ENCODE data around the gene TMC5. TPM values are rescaled to one million over a fixed set of nuclear protein-coding genes. Genes with fewer than 3 reads are reported as not detected.

TMC5 gene
- total and polyA plus RNA-seq, 2 donors (not counting 3 experiments of a cell fraction or from before 2014, with no cell fraction given) = not detected

GRCh38 chr16:19377864-19378263 is 39.8 kb upstream of the TMC5 start:
- no peaks in the 10 kb centered on the region for H3K4me1 ChIP-seq (ENCODE audit: control insufficient read depth, extremely low read depth, insufficient read depth, low read length)
- ChIA-PET CTCF (interaction anchor here (1.4 to 4.0 kb wide), 2 partner anchors 11 to 292 kb away, joined by 3 to 28 read pairs; no protein-coding TSS in a partner anchor), POLR2A (interaction anchor here (0.5 kb wide), 1 partner anchor 75 kb away, joined by 3 read pairs; no protein-coding TSS in a partner anchor)
- H3K27me3 ChIP-seq (ENCODE audit: control insufficient read depth in 2 of 2, insufficient read depth in 2 of 2, low read length in 2 of 2) = peaks cover 0 to 3% of the 10 kb centered on the region in 2 experiments
- dilution Hi-C loops (cut with MboI; ENCODE audit: extremely low pct_ligation_motif_present, low sequenced_read_pairs) = no loop called here
- no peak overlapping the region for H3K9ac ChIP-seq (replicated peaks; ENCODE audit: extremely low read depth, insufficient read depth, low read length)
- no peak overlapping the region for H3K4me3 ChIP-seq (replicated peaks in 1 of 3; ENCODE audit: insufficient read depth in 1 of 3, low read depth in 1 of 3, low read length in 3 of 3)
- no peaks in the 10 kb centered on the region for H4K20me1 ChIP-seq (replicated peaks; ENCODE audit: control insufficient read depth, extremely low read depth, insufficient read depth, low read length)
- DNase-seq (ENCODE audit: low read depth, low spot score) (no peak), FAIRE-seq (no peak)
- no peaks in the 10 kb centered on the region for H3K79me2 ChIP-seq (ENCODE audit: control insufficient read depth, insufficient read depth, low read length)
- BruUV-seq (replicated peaks) = no TSS peak
- intact Hi-C loops (cut with micrococcal nuclease) = loop anchor here (5.0 kb wide), 1 partner anchor 411 kb away; no protein-coding TSS in a partner anchor
- no peaks in the 10 kb centered on the region for H3K9me3 ChIP-seq (replicated peaks; ENCODE audit: control insufficient read depth, insufficient read depth, low read length)
- H3K4me2 ChIP-seq (ENCODE audit: insufficient read depth, low read length) = no peak overlapping the region
- no peaks in the 10 kb centered on the region for H3K36me3 ChIP-seq (ENCODE audit: control insufficient read depth in 2 of 2, extremely low read depth in 1 of 2, insufficient read depth in 2 of 2, low read length in 2 of 2)
- no peaks in the 10 kb centered on the region for H3K9me1 ChIP-seq (replicated peaks; ENCODE audit: control insufficient read depth, extremely low read depth, insufficient read depth, low read length)
- no peak overlapping the region for H2AFZ ChIP-seq (ENCODE audit: low read depth, low read length)
- H3K27ac ChIP-seq (ENCODE audit: insufficient read depth, low read depth, low read length) = no peak overlapping the region
- TF ChIP-seq EZH2 (IDR thresholded peaks at IDR 0.05; ENCODE audit: borderline replicate concordance, low read depth, low read length, severe bottlenecking) (no peak), POLR2AphosphoS5 (IDR thresholded peaks at IDR 0.05; ENCODE audit: insufficient read depth, low read depth, low read length) (no peak), POLR2A (IDR thresholded peaks at IDR 0.05; ENCODE audit: low read depth, low read length) (no peak), JUN (IDR thresholded peaks at IDR 0.05; ENCODE audit: borderline replicate concordance, insufficient read depth, insufficient read length, low read depth) (no peak), MAX (IDR thresholded peaks at IDR 0.05; ENCODE audit: insufficient read depth, insufficient read length) (no peak), FOS (IDR thresholded peaks at IDR 0.05; ENCODE audit: borderline replicate concordance, insufficient read depth, low read length) (no peak), CTCF (IDR thresholded peaks at IDR 0.05; ENCODE audit: extremely low read depth in 1 of 2, insufficient read depth in 1 of 2, low read depth in 1 of 2, low read length in 2 of 2) (no peak), MYC (IDR thresholded peaks at IDR 0.05; ENCODE audit: low read depth, low read length) (no peak), GATA2 (IDR thresholded peaks at IDR 0.05; ENCODE audit: insufficient read depth, insufficient read length, low read depth, low read length) (no peak)
